ENCODE measurements around the gene CRACDL. TPM values are rescaled to one million over a fixed set of nuclear protein-coding genes. Genes with fewer than 3 reads are reported as not detected.
"Not testable (repeated sequence)": the region's sequence is repeated elsewhere in the genome, so short reads cannot be mapped to it uniquely, and the experiment has no call there.

CRACDL gene
- total RNA-seq, 1 donor from 2014 or later, result 1.6 TPM

- Mint-ChIP-seq H3K27ac (no peak overlapping the region), H3K4me1 (ENCODE audit: low read depth) (no peaks in the 10 kb centered on the region), H3K27me3 (no peaks in the 10 kb centered on the region), H3K36me3 (ENCODE audit: insufficient read depth) (no peaks in the 10 kb centered on the region), H3K9me3 (ENCODE audit: low read depth) (no peaks in the 10 kb centered on the region), H3K4me3 (ENCODE audit: low read depth) (no peak overlapping the region)
- no peak for DNase-seq (ENCODE audit: low spot score, unreplicated experiment)
- TF ChIP-seq CTCF (IDR thresholded peaks at IDR 0.05; ENCODE audit: unreplicated experiment), result no peak
These were observed 176.0 kb downstream of the CRACDL start for GRCh38 chr2:98759827-98760625.

GRCh38 chr2:98759338-98759737, 176.7 kb downstream of the CRACDL start:
- no peak for DNase-seq (ENCODE audit: low spot score, unreplicated experiment)
- H3K4me3 Mint-ChIP-seq (ENCODE audit: low read depth), result no peak overlapping the region
- no peaks in the 10 kb centered on the region for H3K36me3 Mint-ChIP-seq (ENCODE audit: insufficient read depth)
- H3K4me1 Mint-ChIP-seq (ENCODE audit: low read depth), result no peaks in the 10 kb centered on the region
- H3K9me3 Mint-ChIP-seq (ENCODE audit: low read depth), result no peaks in the 10 kb centered on the region
- H3K27me3 Mint-ChIP-seq, result no peaks in the 10 kb centered on the region
- TF ChIP-seq CTCF (IDR thresholded peaks at IDR 0.05; ENCODE audit: unreplicated experiment), result no peak
- no peak overlapping the region for H3K27ac Mint-ChIP-seq

GRCh38 chr2:98757904-98758421, 178.1 kb downstream of the CRACDL start:
- H3K4me1 Mint-ChIP-seq (ENCODE audit: low read depth), result no peaks in the 10 kb centered on the region
- no peaks in the 10 kb centered on the region for H3K27me3 Mint-ChIP-seq

GRCh38 chr2:98753801-98754200, 182.2 kb downstream of the CRACDL start:
- Mint-ChIP-seq H3K27me3 (no peaks in the 10 kb centered on the region), H3K4me3 (ENCODE audit: low read depth) (no peak overlapping the region), H3K4me1 (ENCODE audit: low read depth) (no peaks in the 10 kb centered on the region), H3K9me3 (ENCODE audit: low read depth) (peaks cover 6% of the 10 kb centered on the region), H3K27ac (no peak overlapping the region), H3K36me3 (ENCODE audit: insufficient read depth) (no peaks in the 10 kb centered on the region)
- TF ChIP-seq CTCF (IDR thresholded peaks at IDR 0.05; ENCODE audit: unreplicated experiment), result no peak
- no peak for DNase-seq (ENCODE audit: low spot score, unreplicated experiment)

More at GRCh38 chr2:98757904-98758421, 178.1 kb downstream of the CRACDL start:
- Mint-ChIP-seq H3K36me3 (ENCODE audit: insufficient read depth) (no peaks in the 10 kb centered on the region), H3K9me3 (ENCODE audit: low read depth) (peaks cover 2% of the 10 kb centered on the region), H3K4me3 (ENCODE audit: low read depth) (no peak overlapping the region), H3K27ac (no peak overlapping the region)
- no peak for DNase-seq (ENCODE audit: low spot score, unreplicated experiment)
- TF ChIP-seq CTCF (IDR thresholded peaks at IDR 0.05; ENCODE audit: unreplicated experiment), result no peak

- not testable (repeated sequence) for H3K4me1 Mint-ChIP-seq (ENCODE audit: low read depth); H3K36me3 Mint-ChIP-seq (ENCODE audit: insufficient read depth); H3K27ac Mint-ChIP-seq; DNase-seq (ENCODE audit: low spot score, unreplicated experiment); H3K27me3 Mint-ChIP-seq; H3K4me3 Mint-ChIP-seq (ENCODE audit: low read depth); H3K9me3 Mint-ChIP-seq (ENCODE audit: low read depth)
These were observed 183.3 kb downstream of the CRACDL start for GRCh38 chr2:98752711-98753110.

GRCh38 chr2:98751748-98752147, 184.3 kb downstream of the CRACDL start:
- Mint-ChIP-seq H3K36me3 (ENCODE audit: insufficient read depth) (no peaks in the 10 kb centered on the region), H3K4me3 (ENCODE audit: low read depth) (no peak overlapping the region), H3K9me3 (ENCODE audit: low read depth) (peaks cover 6% of the 10 kb centered on the region), H3K27me3 (no peaks in the 10 kb centered on the region), H3K27ac (no peak overlapping the region), H3K4me1 (ENCODE audit: low read depth) (no peaks in the 10 kb centered on the region)
- no peak for TF ChIP-seq CTCF (IDR thresholded peaks at IDR 0.05; ENCODE audit: unreplicated experiment)
- DNase-seq (ENCODE audit: low spot score, unreplicated experiment), result no peak
